Adipose tissue (tissue), 3 donors: Measurements from ENCODE around the gene KRTAP26-1. TPM values are rescaled to one million over a fixed set of nuclear protein-coding genes. Genes with fewer than 3 reads are reported as not detected.

Source experiments
- H3K27ac ChIP-seq: one replicate; pipeline ENCODE4 v1.5.1; 2013; ENCODE audit warnings: low read depth, low read length
- WGBS, 3 donors: extraction: QIAGEN DNeasy Blood & Tissue Kit; methylation state at CpG; one replicate each; pipeline ENCODE4 v1.1.7; 2013; 5-methylcytosine and 5-hydroxymethylcytosine counted together
- polyA plus RNA-seq, 3 donors: library from polyadenylated mRNA; stranded (reverse); fragments of 200-250 nt; gene quantifications; one replicate each; pipeline ENCODE4 v1.2.3, GENCODE V29; 2013
- donor health status: healthy with polysubstance abuse.
- donor health status: Bipolar disorder and iron deficiency.
- donor health status: healthy.

The KRTAP26-1 gene
- polyA plus RNA-seq, result not detected

GRCh38 chr21:30320215-30320614, at the start of gene KRTAP26-1:
KRTAP26-1 (minus strand) TSS chr21:30320315; CDS start chr21:30320035, 280 bp downstream.
- no peak within 1 kb of the TSS for H3K27ac ChIP-seq
- 84 to 91% (median 84%) methylated on average over 2 of the region's 2 CpGs for WGBS, 3 donors

DNA sequence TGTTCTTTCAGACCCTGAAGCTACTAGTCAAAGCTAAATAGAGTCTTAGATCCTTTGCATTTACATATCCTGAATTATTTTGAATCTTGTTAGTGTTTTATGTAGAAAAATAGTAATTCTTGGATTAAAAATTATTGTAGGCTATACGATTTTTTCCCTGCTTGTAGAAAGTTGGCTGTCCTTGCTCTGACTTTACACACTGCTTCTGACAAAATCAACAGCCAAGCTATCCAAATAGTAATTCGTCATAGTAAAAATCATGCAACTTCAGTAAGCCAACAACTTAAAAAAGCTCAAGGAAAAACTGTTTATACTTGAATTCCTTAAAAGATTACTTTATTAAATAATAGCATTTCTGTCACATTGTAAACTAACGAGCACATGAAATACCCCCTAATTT, 35.8 kb upstream of the KRTAP26-1 start:
- H3K27ac ChIP-seq, result no peak overlapping the region
- 46 to 51% (median 49%) methylated on average over 3 of the region's 3 CpGs for WGBS, 3 donors

DNA sequence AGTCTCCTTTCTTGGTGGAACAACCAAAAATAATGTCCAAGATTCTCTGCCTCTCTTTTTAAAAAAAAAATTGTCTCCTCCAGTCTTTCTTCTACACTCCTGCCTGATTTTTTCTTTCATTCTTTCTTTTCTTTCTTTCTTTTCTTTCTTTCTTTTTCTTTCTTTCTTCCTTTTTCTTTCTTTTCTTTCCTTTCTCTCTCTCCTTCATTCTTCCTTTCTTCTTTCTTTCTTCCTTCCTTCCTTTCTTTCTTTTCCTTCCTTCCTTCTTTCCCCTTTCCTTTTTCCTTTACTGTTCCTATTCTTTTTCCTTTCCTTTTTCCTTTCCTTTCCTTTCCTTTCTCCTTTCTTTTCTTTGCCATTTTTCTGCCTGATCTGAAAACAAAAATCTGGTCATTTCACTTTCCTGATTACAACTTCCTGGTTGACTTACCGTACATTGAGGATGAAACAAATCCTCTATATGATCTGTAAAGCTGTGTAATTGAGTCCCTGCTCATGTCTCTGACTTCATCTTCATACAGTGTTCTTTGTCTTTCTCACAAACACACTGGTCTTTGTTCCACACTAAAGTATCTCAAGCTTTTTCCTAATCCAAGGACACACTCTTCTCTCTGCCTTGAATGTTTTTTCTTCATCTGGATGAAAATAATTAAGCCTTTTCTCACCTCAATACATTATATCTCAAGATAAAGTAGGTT, 34.3 kb upstream of the KRTAP26-1 start:
- 55 to 75% (median 75%) methylated on average over 1 of the region's 1 CpG for WGBS, 3 donors
- H3K27ac ChIP-seq, result no peak overlapping the region

DNA sequence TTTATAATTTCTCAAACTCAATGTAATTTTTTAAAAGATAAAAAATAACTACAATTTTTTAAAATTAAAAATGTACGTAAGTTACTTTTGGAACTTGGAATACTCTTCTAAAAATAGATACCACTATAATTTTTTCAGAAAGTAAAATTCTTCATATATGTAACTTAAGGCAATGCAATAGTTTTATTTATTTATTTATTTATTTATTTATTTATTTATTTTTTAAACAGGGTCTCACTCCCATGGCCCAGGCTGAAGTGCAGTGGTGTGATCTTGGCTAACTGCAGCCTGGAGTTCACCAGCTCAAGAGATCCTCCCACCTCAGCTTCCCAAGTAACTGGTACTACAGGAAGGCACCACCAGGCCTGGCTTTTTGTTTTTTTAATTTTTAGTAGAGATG, 31.4 kb upstream of the KRTAP26-1 start:
- H3K27ac ChIP-seq, result no peak overlapping the region
- WGBS, 3 donors, result 94 to 98% (median 96%) methylated on average over 1 of the region's 1 CpG

- WGBS, 3 donors, result 34 to 40% (median 35%) methylated on average over 3 of the region's 3 CpGs
- H3K27ac ChIP-seq, result no peak overlapping the region
These were observed 29.5 kb upstream of the KRTAP26-1 start for GRCh38 chr21:30349572-30349971.

DNA sequence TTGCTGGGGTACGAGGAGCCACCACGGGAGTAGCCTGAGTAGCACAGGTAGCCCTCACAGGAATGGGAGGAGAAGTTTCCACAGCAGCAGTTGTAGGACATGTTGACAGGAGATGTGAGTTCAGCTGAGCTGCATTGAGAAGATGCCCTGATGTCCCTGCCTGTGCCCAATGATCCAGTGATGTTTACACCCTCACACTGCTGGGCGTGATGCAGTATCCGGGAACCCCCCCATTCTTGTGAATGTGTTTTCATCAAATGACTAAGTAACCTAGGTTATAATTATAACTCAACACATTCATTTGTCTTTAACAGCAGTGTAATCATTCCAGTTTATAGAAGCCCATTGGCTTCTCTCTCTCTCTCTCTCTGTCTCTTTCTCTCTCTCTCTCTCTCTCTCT, 28.4 kb upstream of the KRTAP26-1 start, which contains the start of gene KRTAP23-1:
TSS of gene KRTAP23-1 (minus strand) at position 101 of the 400 bp plus-strand sequence. CDS start at position 101, 0 bp downstream.
- H3K27ac ChIP-seq, result no peak within 1 kb of the TSS
- 76 to 88% (median 83%) methylated on average over 4 of the region's 4 CpGs for WGBS, 3 donors

GRCh38 chr21:30345014-30345413, 24.9 kb upstream of the KRTAP26-1 start:
- WGBS, 3 donors, result 71 to 72% (median 71%) methylated on average over 2 of the region's 2 CpGs
- no peak overlapping the region for H3K27ac ChIP-seq

- 82 to 91% (median 88%) methylated on average over 2 of the region's 2 CpGs for WGBS, 3 donors
- H3K27ac ChIP-seq, result no peak overlapping the region
These were observed 20.8 kb upstream of the KRTAP26-1 start for GRCh38 chr21:30340714-30341573.

- H3K27ac ChIP-seq, result no peak overlapping the region
- 85 to 92% (median 90%) methylated on average over 4 of the region's 4 CpGs for WGBS, 3 donors
These were observed 18.6 kb upstream of the KRTAP26-1 start for GRCh38 chr21:30338717-30339116.

- no peak overlapping the region for H3K27ac ChIP-seq
These were observed 17.7 kb upstream of the KRTAP26-1 start for GRCh38 chr21:30337772-30338171.

GRCh38 chr21:30337276-30337744, 17.2 kb upstream of the KRTAP26-1 start, which contains the start of gene KRTAP27-1:
KRTAP27-1 (minus strand) TSS chr21:30337694; CDS start chr21:30337668, 26 bp downstream.
- no peak within 1 kb of the TSS for H3K27ac ChIP-seq
- WGBS, 3 donors, result 84 to 91% (median 86%) methylated on average over 6 of the region's 6 CpGs

DNA sequence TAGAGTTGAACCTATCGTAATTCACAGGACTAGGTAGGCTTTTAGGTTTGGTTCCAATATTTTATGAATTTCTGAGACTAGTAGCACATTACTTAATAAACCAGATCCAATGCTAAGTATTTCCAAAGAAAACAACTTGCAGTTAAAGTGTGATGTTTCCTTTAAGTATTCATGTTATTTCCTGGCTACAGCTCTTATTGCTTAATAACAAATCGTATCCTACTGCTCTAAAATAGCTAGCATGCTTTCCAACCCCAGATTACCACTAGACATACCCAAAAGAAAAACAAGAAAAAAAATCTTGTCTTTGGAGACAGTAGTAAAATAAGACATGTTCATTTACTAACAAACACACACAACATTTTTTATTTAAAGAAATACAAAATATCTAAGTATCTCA, 16.5 kb upstream of the KRTAP26-1 start:
- no peak overlapping the region for H3K27ac ChIP-seq
- WGBS, 3 donors, result 64 to 68% (median 64%) methylated on average over 2 of the region's 2 CpGs

GRCh38 chr21:30333736-30334135, 13.6 kb upstream of the KRTAP26-1 start:
- WGBS, 3 donors, result 76 to 83% (median 81%) methylated on average over 3 of the region's 3 CpGs
- H3K27ac ChIP-seq, result no peak overlapping the region

DNA sequence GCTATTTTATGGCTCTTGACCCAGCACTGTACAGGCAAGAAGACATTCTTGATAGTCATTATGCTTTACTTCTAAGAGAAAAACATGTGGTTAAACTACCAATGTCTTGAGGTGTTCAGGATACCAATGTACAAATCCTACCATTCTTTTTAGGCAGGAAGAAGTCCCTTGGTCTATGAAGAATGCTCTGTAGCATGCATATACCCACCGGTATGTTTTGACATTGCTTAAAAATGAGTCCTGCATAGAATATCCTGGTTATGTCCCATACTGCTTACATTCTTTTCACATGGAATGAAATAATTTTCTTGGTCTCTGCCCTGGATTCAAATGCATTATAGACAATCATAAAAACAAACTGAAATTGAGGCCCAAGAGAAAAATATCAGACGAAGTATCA, 12.6 kb upstream of the KRTAP26-1 start:
- no peak overlapping the region for H3K27ac ChIP-seq
- WGBS, 3 donors, result 82 to 87% (median 84%) methylated on average over 2 of the region's 2 CpGs

DNA sequence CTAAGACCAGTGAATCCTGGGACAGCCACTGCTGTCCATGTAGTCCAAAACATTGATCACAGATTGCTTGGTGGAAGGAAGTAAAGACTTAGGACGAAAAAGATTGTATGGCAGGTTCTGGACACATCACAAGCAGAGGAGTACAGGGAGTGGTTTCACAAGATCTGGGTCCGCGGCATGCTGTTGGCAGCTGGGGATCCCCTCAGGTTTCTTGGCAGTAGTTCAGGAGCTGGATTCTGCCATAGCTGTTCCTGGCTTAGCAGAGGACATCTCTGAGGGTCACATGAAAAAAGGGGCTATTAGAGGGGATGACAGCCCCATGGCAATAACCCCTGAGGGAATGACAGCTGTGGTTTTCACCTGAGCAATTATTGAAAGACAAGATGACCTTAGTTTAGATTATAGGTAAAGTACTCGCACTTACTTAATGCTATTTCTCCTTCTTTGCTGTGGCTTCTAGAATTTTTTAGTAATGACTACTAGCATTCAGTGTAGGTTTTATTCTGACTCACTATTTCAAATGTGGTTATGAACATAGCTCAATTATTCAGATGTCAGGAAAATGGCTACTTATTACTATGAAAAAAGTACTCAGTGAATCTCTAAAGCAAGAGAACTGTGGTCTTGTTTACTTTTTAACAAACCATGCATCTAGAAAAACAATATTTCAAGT, 9.2 kb upstream of the KRTAP26-1 start:
- H3K27ac ChIP-seq, result no peak overlapping the region
- 75 to 87% (median 84%) methylated on average over 4 of the region's 4 CpGs for WGBS, 3 donors

- no peak overlapping the region for H3K27ac ChIP-seq
These were observed 6.3 kb upstream of the KRTAP26-1 start for GRCh38 chr21:30326390-30326789.

DNA sequence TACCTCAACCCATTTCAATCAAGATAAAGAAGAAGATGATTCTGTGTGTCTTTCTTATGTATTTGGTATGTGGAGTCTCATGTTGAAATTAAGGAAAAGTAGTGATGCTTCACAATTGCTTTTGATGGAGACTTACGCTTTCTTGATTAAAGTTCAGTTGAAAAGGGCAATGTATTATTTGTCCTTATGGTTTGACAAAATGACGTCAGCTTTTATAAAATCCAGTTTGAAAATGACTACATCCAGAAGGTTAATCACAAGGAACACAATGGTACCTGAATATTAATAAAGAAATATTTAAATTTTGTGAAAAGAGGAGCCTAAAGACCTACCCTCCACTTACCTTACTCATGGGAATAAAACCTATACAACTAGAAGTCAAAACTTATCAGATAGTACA, 4.4 kb downstream of the KRTAP26-1 start:
- no peak overlapping the region for H3K27ac ChIP-seq
- 81 to 91% (median 90%) methylated on average over 2 of the region's 2 CpGs for WGBS, 3 donors

DNA sequence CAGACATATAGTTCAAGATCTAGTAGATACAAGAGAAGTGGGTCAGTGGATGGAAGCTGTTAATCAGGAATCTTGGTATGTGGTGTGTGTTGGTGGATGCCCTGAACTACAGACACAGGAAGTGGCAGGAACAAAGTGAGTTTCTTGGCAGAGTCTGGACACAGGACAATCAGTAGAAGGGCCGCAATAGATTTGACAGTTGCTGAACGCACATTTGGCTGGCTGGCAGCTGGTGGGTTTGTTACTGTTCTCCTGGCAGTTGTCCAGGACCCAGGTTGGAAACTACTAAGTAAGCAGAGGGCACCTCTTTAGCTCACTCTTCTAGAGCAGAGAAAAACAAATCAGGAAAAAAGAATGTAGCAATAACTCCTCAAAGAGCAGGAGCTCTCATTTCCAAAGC, 13.2 kb downstream of the KRTAP26-1 start:
- 21 to 80% (median 75%) methylated on average over 2 of the region's 2 CpGs for WGBS, 3 donors
- H3K27ac ChIP-seq, result no peak overlapping the region

DNA sequence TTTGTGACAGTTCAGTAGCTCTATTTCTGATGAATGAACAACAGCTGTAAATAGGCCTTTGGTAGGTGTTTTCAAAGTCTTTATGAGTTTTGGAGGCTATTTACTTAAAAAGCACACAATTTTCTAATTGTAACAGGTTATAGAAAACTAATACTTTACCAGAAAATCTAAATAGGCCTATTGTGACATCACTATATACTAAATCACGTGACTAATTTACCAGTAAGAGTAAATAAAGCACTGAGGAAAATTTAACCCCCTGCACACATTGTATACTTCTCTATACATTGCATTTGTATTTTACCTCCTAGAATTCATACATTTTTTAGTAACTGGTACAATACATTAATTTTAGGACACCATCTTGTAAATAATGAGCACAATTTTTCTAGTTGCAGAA, 15.0 kb downstream of the KRTAP26-1 start:
- WGBS, 3 donors, result 28 to 42% (median 30%) methylated on average over 1 of the region's 1 CpG
- no peak overlapping the region for H3K27ac ChIP-seq
